Measurements from ENCODE around the gene MNT. TPM values are rescaled to one million over a fixed set of nuclear protein-coding genes. Genes with fewer than 3 reads are reported as not detected.

MNT gene
- total RNA-seq, 5 donors from 2014 or later (not counting 1 experiment from before 2014, with no cell fraction given): 43.0 to 97.8 (median 58.2) TPM

- no peak overlapping the region for H3K27ac Mint-ChIP-seq
- H3K27me3 ChIP-seq (replicated peaks in 1 of 2; ENCODE audit: control insufficient read depth in 2 of 2, extremely low read depth in 1 of 2, insufficient read depth in 2 of 2, low read length in 1 of 2): no peaks in the 10 kb centered on the region
- peaks cover 29 to 31% of the 10 kb centered on the region in 2 donors for H3K36me3 ChIP-seq (ENCODE audit: control insufficient read depth in 2 of 2, extremely low read depth in 1 of 2, insufficient read depth in 1 of 2, low read length in 1 of 2)
- 80% methylated on average over 7 of the region's 11 CpGs for WGBS (ENCODE audit: insufficient coverage)
- CTCF ChIA-PET: no interaction called here
- no peaks in the 10 kb centered on the region for H3K27me3 Mint-ChIP-seq
- DNase-seq (no peak), ATAC-seq (replicated peaks in 1 of 4) (no peak)
- POLR2A ChIA-PET: no interaction called here
- no peaks in the 10 kb centered on the region for H3K4me1 Mint-ChIP-seq
- H3K9me3 ChIP-seq: no peaks in the 10 kb centered on the region
- H3K4me1 ChIP-seq (ENCODE audit: control insufficient read depth in 1 of 2, extremely low read depth in 1 of 2, insufficient read depth in 2 of 2, low read length in 2 of 2): no peaks in the 10 kb centered on the region
- H3K27ac ChIP-seq (ENCODE audit: low read length): no peak overlapping the region
- peaks cover 10% of the 10 kb centered on the region for H3K36me3 Mint-ChIP-seq
- no peak overlapping the region for H3K4me3 ChIP-seq (ENCODE audit: control insufficient read depth in 1 of 2, extremely low read depth in 1 of 2, low read length in 1 of 2)
- no peaks in the 10 kb centered on the region for H3K9me3 Mint-ChIP-seq
- H3K4me3 Mint-ChIP-seq: no peak overlapping the region
Observed at GRCh38 chr17:2374549-2375285, 26.1 kb downstream of the MNT start.

GRCh38 chr17:2373179-2373578 lies 27.7 kb downstream of the MNT start:
- ATAC-seq (replicated peaks in 1 of 4) (no peak), DNase-seq (no peak)
- Histone ChIP-seq H3K27me3 (replicated peaks in 1 of 2; ENCODE audit: control insufficient read depth in 2 of 2, extremely low read depth in 1 of 2, insufficient read depth in 2 of 2, low read length in 1 of 2) (no peaks in the 10 kb centered on the region), H3K9me3 (no peaks in the 10 kb centered on the region), H3K4me1 (ENCODE audit: control insufficient read depth in 1 of 2, extremely low read depth in 1 of 2, insufficient read depth in 2 of 2, low read length in 2 of 2) (no peaks in the 10 kb centered on the region), H3K27ac (ENCODE audit: low read length) (no peak overlapping the region), H3K4me3 (ENCODE audit: control insufficient read depth in 1 of 2, extremely low read depth in 1 of 2, low read length in 1 of 2) (no peak overlapping the region), H3K36me3 (ENCODE audit: control insufficient read depth in 2 of 2, extremely low read depth in 1 of 2, insufficient read depth in 1 of 2, low read length in 1 of 2) (peaks cover 27 to 29% of the 10 kb centered on the region in 2 donors)
- POLR2A ChIA-PET: no interaction called here
- Mint-ChIP-seq H3K36me3 (peaks cover 10% of the 10 kb centered on the region), H3K27ac (no peak overlapping the region), H3K9me3 (no peaks in the 10 kb centered on the region), H3K4me3 (no peak overlapping the region), H3K27me3 (no peaks in the 10 kb centered on the region), H3K4me1 (no peaks in the 10 kb centered on the region)
- CTCF ChIA-PET: no interaction called here
- 94% methylated on average over 17 of the region's 18 CpGs for WGBS (ENCODE audit: insufficient coverage)

- Mint-ChIP-seq H3K36me3 (peaks cover 10% of the 10 kb centered on the region), H3K27ac (no peak overlapping the region), H3K4me3 (no peak overlapping the region), H3K4me1 (no peaks in the 10 kb centered on the region), H3K9me3 (no peaks in the 10 kb centered on the region), H3K27me3 (no peaks in the 10 kb centered on the region)
- Histone ChIP-seq H3K27ac (ENCODE audit: low read length) (no peak overlapping the region), H3K9me3 (no peaks in the 10 kb centered on the region), H3K4me1 (ENCODE audit: control insufficient read depth in 1 of 2, extremely low read depth in 1 of 2, insufficient read depth in 2 of 2, low read length in 2 of 2) (no peaks in the 10 kb centered on the region), H3K36me3 (ENCODE audit: control insufficient read depth in 2 of 2, extremely low read depth in 1 of 2, insufficient read depth in 1 of 2, low read length in 1 of 2) (peaks cover 27 to 32% of the 10 kb centered on the region in 2 donors), H3K27me3 (replicated peaks in 1 of 2; ENCODE audit: control insufficient read depth in 2 of 2, extremely low read depth in 1 of 2, insufficient read depth in 2 of 2, low read length in 1 of 2) (no peaks in the 10 kb centered on the region), H3K4me3 (ENCODE audit: control insufficient read depth in 1 of 2, extremely low read depth in 1 of 2, low read length in 1 of 2) (no peak overlapping the region)
- ChIA-PET POLR2A (no interaction called here), CTCF (no interaction called here)
- ATAC-seq (replicated peaks in 1 of 4) (no peak), DNase-seq (no peak)
- WGBS (ENCODE audit: insufficient coverage): 88% methylated on average over 15 of the region's 16 CpGs
Observed at GRCh38 chr17:2372681-2373080, 28.2 kb downstream of the MNT start.

- Histone ChIP-seq H3K4me1 (ENCODE audit: control insufficient read depth in 1 of 2, extremely low read depth in 1 of 2, insufficient read depth in 2 of 2, low read length in 2 of 2) (no peaks in the 10 kb centered on the region), H3K27me3 (replicated peaks in 1 of 2; ENCODE audit: control insufficient read depth in 2 of 2, extremely low read depth in 1 of 2, insufficient read depth in 2 of 2, low read length in 1 of 2) (no peaks in the 10 kb centered on the region), H3K9me3 (no peaks in the 10 kb centered on the region), H3K4me3 (ENCODE audit: control insufficient read depth in 1 of 2, extremely low read depth in 1 of 2, low read length in 1 of 2) (no peak overlapping the region), H3K36me3 (ENCODE audit: control insufficient read depth in 2 of 2, extremely low read depth in 1 of 2, insufficient read depth in 1 of 2, low read length in 1 of 2) (peaks cover 23 to 32% of the 10 kb centered on the region in 2 donors), H3K27ac (ENCODE audit: low read length) (no peak overlapping the region)
- Mint-ChIP-seq H3K27me3 (no peaks in the 10 kb centered on the region), H3K27ac (no peak overlapping the region), H3K36me3 (peaks cover 8% of the 10 kb centered on the region), H3K4me1 (no peaks in the 10 kb centered on the region), H3K4me3 (no peak overlapping the region), H3K9me3 (no peaks in the 10 kb centered on the region)
- WGBS (ENCODE audit: insufficient coverage): 94% methylated on average over 26 of the region's 26 CpGs
- ChIA-PET CTCF (no interaction called here), POLR2A (no interaction called here)
- no peak for ATAC-seq (replicated peaks in 1 of 4)
- DNase-seq: no peak
Observed at GRCh38 chr17:2372180-2372579, 28.7 kb downstream of the MNT start.

GRCh38 chr17:2371183-2372130 lies 29.4 kb downstream of the MNT start:
- CTCF ChIA-PET: no interaction called here
- H3K4me3 Mint-ChIP-seq: no peak overlapping the region

GRCh38 chr17:2370211-2370589 lies 30.7 kb downstream of the MNT start:
- H3K4me3 Mint-ChIP-seq: no peak overlapping the region
- ATAC-seq (replicated peaks in 1 of 4) (no peak), DNase-seq (no peak)
- no peaks in the 10 kb centered on the region for H3K9me3 ChIP-seq
- no peaks in the 10 kb centered on the region for H3K4me1 ChIP-seq (ENCODE audit: control insufficient read depth in 1 of 2, extremely low read depth in 1 of 2, insufficient read depth in 2 of 2, low read length in 2 of 2)
- no peak overlapping the region for H3K4me3 ChIP-seq (ENCODE audit: control insufficient read depth in 1 of 2, extremely low read depth in 1 of 2, low read length in 1 of 2)
- WGBS (ENCODE audit: insufficient coverage): 90% methylated on average over 10 of the region's 11 CpGs
- no peaks in the 10 kb centered on the region for H3K27me3 ChIP-seq (replicated peaks in 1 of 2; ENCODE audit: control insufficient read depth in 2 of 2, extremely low read depth in 1 of 2, insufficient read depth in 2 of 2, low read length in 1 of 2)
- no peaks in the 10 kb centered on the region for H3K4me1 Mint-ChIP-seq
- H3K36me3 ChIP-seq (ENCODE audit: control insufficient read depth in 2 of 2, extremely low read depth in 1 of 2, insufficient read depth in 1 of 2, low read length in 1 of 2): peaks cover 23 to 24% of the 10 kb centered on the region in 2 donors
- peaks cover 9% of the 10 kb centered on the region for H3K36me3 Mint-ChIP-seq
- no peaks in the 10 kb centered on the region for H3K27me3 Mint-ChIP-seq
- H3K27ac ChIP-seq (ENCODE audit: low read length): no peak overlapping the region
- POLR2A ChIA-PET: interaction anchor here in 1 of 2 donors (0.6 kb wide), 1 partner anchor 47 kb away, joined by 4 read pairs; no protein-coding TSS in a partner anchor
- H3K27ac Mint-ChIP-seq: no peak overlapping the region
- CTCF ChIA-PET: interaction anchor here in 1 of 2 donors (0.6 kb wide), 1 partner anchor 19 kb away, joined by 4 read pairs; no protein-coding TSS in a partner anchor
- H3K9me3 Mint-ChIP-seq: no peaks in the 10 kb centered on the region

More at GRCh38 chr17:2371183-2372130, 29.4 kb downstream of the MNT start:
- H3K4me1 Mint-ChIP-seq: no peaks in the 10 kb centered on the region
- WGBS (ENCODE audit: insufficient coverage): 93% methylated on average over 19 of the region's 30 CpGs
- H3K27me3 Mint-ChIP-seq: no peaks in the 10 kb centered on the region
- Histone ChIP-seq H3K9me3 (no peaks in the 10 kb centered on the region), H3K36me3 (ENCODE audit: control insufficient read depth in 2 of 2, extremely low read depth in 1 of 2, insufficient read depth in 1 of 2, low read length in 1 of 2) (peaks cover 27 to 28% of the 10 kb centered on the region in 2 donors), H3K4me3 (ENCODE audit: control insufficient read depth in 1 of 2, extremely low read depth in 1 of 2, low read length in 1 of 2) (no peak overlapping the region), H3K4me1 (ENCODE audit: control insufficient read depth in 1 of 2, extremely low read depth in 1 of 2, insufficient read depth in 2 of 2, low read length in 2 of 2) (no peaks in the 10 kb centered on the region), H3K27me3 (replicated peaks in 1 of 2; ENCODE audit: control insufficient read depth in 2 of 2, extremely low read depth in 1 of 2, insufficient read depth in 2 of 2, low read length in 1 of 2) (no peaks in the 10 kb centered on the region), H3K27ac (ENCODE audit: low read length) (no peak overlapping the region)
- no peak overlapping the region for H3K27ac Mint-ChIP-seq
- peaks cover 13% of the 10 kb centered on the region for H3K36me3 Mint-ChIP-seq
- ATAC-seq (replicated peaks in 1 of 4) (no peak), DNase-seq (no peak)
- POLR2A ChIA-PET: no interaction called here
- H3K9me3 Mint-ChIP-seq: no peaks in the 10 kb centered on the region
